Measurements from ENCODE around the gene SMIM38. TPM values are rescaled to one million over a fixed set of nuclear protein-coding genes. Genes with fewer than 3 reads are reported as not detected.
A peak's percentile ranks its signal among the peaks of the same experiment; 100 is the strongest.

The SMIM38 gene
- total RNA-seq, 1 donor from 2014 or later = not detected

- Histone ChIP-seq H3K4me1 (peaks cover 71% of the 10 kb centered on the region), H3K9me3 (replicated peaks) (no peaks in the 10 kb centered on the region), H3K36me3 (no peaks in the 10 kb centered on the region), H3K27ac (replicated peaks) (peak overlapping the region; percentile 71), H3K27me3 (ENCODE audit: low read depth) (no peaks in the 10 kb centered on the region), H3K4me3 (no peak overlapping the region)
- TF ChIP-seq CTCF (IDR thresholded peaks at IDR 0.05; ENCODE audit: borderline replicate concordance) = no peak
- intact Hi-C loops (cut with micrococcal nuclease) = no loop called here
- DNase-seq = no peak
These were observed 502 bp downstream of the SMIM38 start for GRCh38 chr11:69156235-69156639.

- Histone ChIP-seq H3K9me3 (replicated peaks) (no peaks in the 10 kb centered on the region), H3K27ac (replicated peaks) (peak overlapping the region; percentile 71), H3K36me3 (no peaks in the 10 kb centered on the region), H3K4me1 (peaks cover 76% of the 10 kb centered on the region), H3K27me3 (ENCODE audit: low read depth) (no peaks in the 10 kb centered on the region), H3K4me3 (peak overlapping the region; percentile 36)
- intact Hi-C loops (cut with micrococcal nuclease) = no loop called here
- no peak for DNase-seq
- TF ChIP-seq CTCF (IDR thresholded peaks at IDR 0.05; ENCODE audit: borderline replicate concordance) = no peak
These were observed 979 bp downstream of the SMIM38 start for GRCh38 chr11:69156673-69157155.

- Histone ChIP-seq H3K9me3 (replicated peaks) (no peaks in the 10 kb centered on the region), H3K4me1 (peaks cover 75% of the 10 kb centered on the region)
These were observed 1.6 kb downstream of the SMIM38 start for GRCh38 chr11:69157156-69157821.

GRCh38 chr11:69157822-69158231 is 2.1 kb downstream of the SMIM38 start:
- Histone ChIP-seq H3K9me3 (replicated peaks) (peaks cover 1% of the 10 kb centered on the region), H3K4me1 (peaks cover 69% of the 10 kb centered on the region), H3K27ac (replicated peaks) (peak overlapping the region; percentile 71), H3K27me3 (ENCODE audit: low read depth) (no peaks in the 10 kb centered on the region), H3K36me3 (no peaks in the 10 kb centered on the region), H3K4me3 (peak overlapping the region; percentile 36)
- DNase-seq = no peak
- no peak for TF ChIP-seq CTCF (IDR thresholded peaks at IDR 0.05; ENCODE audit: borderline replicate concordance)
- intact Hi-C loops (cut with micrococcal nuclease) = no loop called here

More at GRCh38 chr11:69157156-69157821, 1.6 kb downstream of the SMIM38 start:
- intact Hi-C loops (cut with micrococcal nuclease) = no loop called here
- Histone ChIP-seq H3K27ac (replicated peaks) (peak overlapping the region; percentile 71), H3K27me3 (ENCODE audit: low read depth) (no peaks in the 10 kb centered on the region), H3K36me3 (no peaks in the 10 kb centered on the region), H3K4me3 (peak overlapping the region; percentile 36)
- TF ChIP-seq CTCF (IDR thresholded peaks at IDR 0.05; ENCODE audit: borderline replicate concordance) = no peak
- DNase-seq = peak; percentile 74

- TF ChIP-seq CTCF (IDR thresholded peaks at IDR 0.05; ENCODE audit: borderline replicate concordance) = no peak
- no peak overlapping the region for H3K4me3 ChIP-seq
- H3K36me3 ChIP-seq = no peaks in the 10 kb centered on the region
- peaks cover 8% of the 10 kb centered on the region for H3K9me3 ChIP-seq (replicated peaks)
- DNase-seq = no peak
- peaks cover 66% of the 10 kb centered on the region for H3K4me1 ChIP-seq
- H3K27ac ChIP-seq (replicated peaks) = peak overlapping the region; percentile 71
- intact Hi-C loops (cut with micrococcal nuclease) = no loop called here
- H3K27me3 ChIP-seq (ENCODE audit: low read depth) = no peaks in the 10 kb centered on the region
These were observed 2.8 kb downstream of the SMIM38 start for GRCh38 chr11:69158301-69159149.

Data from left ventricle myocardium inferior (tissue), 1 donor.